GM10266 (cell line): Measurements from ENCODE around the gene GPR152.

Experiments
- DNase-seq: peaks from one replicate; pipeline ENCODE4 v3.0.0; 2012; ENCODE audit errors: extremely low spot score
- CTCF ChIP-seq: IDR thresholded peaks from 2 replicates; pipeline ENCODE4 v1.5.1; 2012; ENCODE audit warnings: mild to moderate bottlenecking, low read depth; ENCODE audit not compliant: control insufficient read depth, insufficient read depth; ENCODE audit errors: missing control alignments

The GPR152 gene

GRCh38 chr11:67455054-67455453 is 2.5 kb upstream of the GPR152 start, which contains the start of gene CABP4:
TSS of gene CABP4 (plus strand) at chr11:67455354. CDS start at chr11:67455424, 70 bp downstream.
- TF ChIP-seq CTCF = no peak
- DNase-seq = no peak

- DNase-seq = no peak
- no peak for TF ChIP-seq CTCF
Observed at GRCh38 chr11:67453816-67454732, 1.5 kb upstream of the GPR152 start.

GRCh38 chr11:67451658-67451976 is 912 bp downstream of the GPR152 start:
- no peak for TF ChIP-seq CTCF

GRCh38 chr11:67450796-67451657 is 1.5 kb downstream of the GPR152 start:
- DNase-seq = no peak
- TF ChIP-seq CTCF = no peak

More at GRCh38 chr11:67451658-67451976, 912 bp downstream of the GPR152 start:
- DNase-seq = no peak

- no peak for DNase-seq
- no peak for TF ChIP-seq CTCF
Observed at GRCh38 chr11:67449116-67449844, 3.2 kb downstream of the GPR152 start.

GRCh38 chr11:67448220-67448609 is 4.3 kb downstream of the GPR152 start:
- no peak for DNase-seq
- no peak for TF ChIP-seq CTCF
